GM18907 (cell line): Measurements from ENCODE around the gene BACH2.
A peak's percentile ranks its signal among the peaks of the same experiment; 100 is the strongest.
"Not testable (repeated sequence)": the region's sequence is repeated elsewhere in the genome, so short reads cannot be mapped to it uniquely, and the experiment has no call there.

Experiments used
- ATAC-seq: cut with Tn5 transposase; IDR thresholded peaks from one replicate; pipeline ENCODE4 v1.9.1; 2021; ENCODE audit warnings: mild to moderate bottlenecking, moderate library complexity; ENCODE audit not compliant: unreplicated experiment

Gene BACH2

GRCh38 chr6:90039911-90040310 lies 256.7 kb downstream of the BACH2 start:
- ATAC-seq = no peak

- no peak for ATAC-seq
These were observed 257.5 kb downstream of the BACH2 start for GRCh38 chr6:90038961-90039653.

GRCh38 chr6:90036963-90037362 lies 259.7 kb downstream of the BACH2 start:
- ATAC-seq = no peak

- ATAC-seq = no peak
These were observed 261.5 kb downstream of the BACH2 start for GRCh38 chr6:90035047-90035723.

- ATAC-seq = no peak
These were observed 262.8 kb downstream of the BACH2 start for GRCh38 chr6:90033746-90034271.

GRCh38 chr6:90032489-90033212 lies 264.0 kb downstream of the BACH2 start:
- not testable (repeated sequence) for ATAC-seq

GRCh38 chr6:90028995-90029635 lies 267.5 kb downstream of the BACH2 start:
- no peak for ATAC-seq

- ATAC-seq = no peak
These were observed 268.4 kb downstream of the BACH2 start for GRCh38 chr6:90028066-90028778.

- ATAC-seq = no peak
These were observed 270.4 kb downstream of the BACH2 start for GRCh38 chr6:90026216-90026615.

GRCh38 chr6:90025523-90026061 lies 271.1 kb downstream of the BACH2 start:
- no peak for ATAC-seq

GRCh38 chr6:90024633-90025032 lies 272.0 kb downstream of the BACH2 start:
- no peak for ATAC-seq

- no peak for ATAC-seq
These were observed 274.9 kb downstream of the BACH2 start for GRCh38 chr6:90021711-90022110.

- no peak for ATAC-seq
These were observed 275.9 kb downstream of the BACH2 start for GRCh38 chr6:90020746-90021145.

- ATAC-seq = no peak
These were observed 277.4 kb downstream of the BACH2 start for GRCh38 chr6:90019216-90019615.

GRCh38 chr6:90015883-90016282 lies 280.8 kb downstream of the BACH2 start:
- no peak for ATAC-seq

GRCh38 chr6:90008908-90009501 lies 287.6 kb downstream of the BACH2 start:
- ATAC-seq = peak; percentile 27

GRCh38 chr6:90008189-90008907 lies 288.3 kb downstream of the BACH2 start:
- peak; percentile 65 for ATAC-seq

GRCh38 chr6:90005048-90005827 lies 291.4 kb downstream of the BACH2 start:
- no peak for ATAC-seq
